GM19035 (cell line): ENCODE data around the gene IL32.

Experiments
- ATAC-seq: cut with Tn5 transposase; IDR thresholded peaks from one replicate; pipeline ENCODE4 v1.9.1; 2021; ENCODE audit not compliant: unreplicated experiment

The IL32 gene

DNA sequence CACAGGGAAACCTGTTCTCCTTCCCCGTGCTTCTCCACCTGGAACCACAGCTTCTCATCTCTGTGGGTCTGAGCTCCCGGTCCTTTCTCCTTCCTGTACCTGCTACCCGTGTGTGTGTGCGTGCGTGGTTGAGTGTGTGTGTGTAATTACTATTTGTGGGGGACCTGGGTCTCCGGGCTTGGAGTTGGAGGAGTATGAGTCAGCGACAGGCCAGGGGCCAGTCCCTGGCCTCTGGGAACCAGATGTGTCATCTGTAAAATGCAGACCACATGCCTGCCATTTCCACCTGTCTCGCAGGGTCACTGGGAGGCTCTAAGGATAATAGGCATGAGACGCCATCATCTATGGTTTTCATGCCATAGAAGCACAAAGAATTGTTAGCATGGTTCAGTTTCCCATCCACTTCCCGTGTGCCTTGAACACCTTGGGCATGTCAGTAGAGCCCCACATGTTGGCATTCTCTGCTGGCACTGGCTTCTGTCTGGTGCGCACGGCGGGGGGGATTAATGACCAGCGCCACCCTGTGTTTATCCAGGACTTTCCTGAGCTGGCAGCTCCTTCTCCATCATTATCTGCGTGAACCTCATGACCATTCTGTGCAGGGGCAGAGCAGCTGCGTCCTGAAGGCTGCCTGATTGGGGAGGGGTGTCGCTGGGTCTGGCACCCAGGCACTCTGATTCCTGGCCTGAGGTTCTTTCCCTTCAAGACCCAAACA, 48.5 kb downstream of the IL32 start:
- no peak for ATAC-seq

- ATAC-seq = no peak
Observed at GRCh38 chr16:3115003-3115402, 49.6 kb downstream of the IL32 start.

GRCh38 chr16:3115561-3115960, 50.1 kb downstream of the IL32 start:
- ATAC-seq = no peak

DNA sequence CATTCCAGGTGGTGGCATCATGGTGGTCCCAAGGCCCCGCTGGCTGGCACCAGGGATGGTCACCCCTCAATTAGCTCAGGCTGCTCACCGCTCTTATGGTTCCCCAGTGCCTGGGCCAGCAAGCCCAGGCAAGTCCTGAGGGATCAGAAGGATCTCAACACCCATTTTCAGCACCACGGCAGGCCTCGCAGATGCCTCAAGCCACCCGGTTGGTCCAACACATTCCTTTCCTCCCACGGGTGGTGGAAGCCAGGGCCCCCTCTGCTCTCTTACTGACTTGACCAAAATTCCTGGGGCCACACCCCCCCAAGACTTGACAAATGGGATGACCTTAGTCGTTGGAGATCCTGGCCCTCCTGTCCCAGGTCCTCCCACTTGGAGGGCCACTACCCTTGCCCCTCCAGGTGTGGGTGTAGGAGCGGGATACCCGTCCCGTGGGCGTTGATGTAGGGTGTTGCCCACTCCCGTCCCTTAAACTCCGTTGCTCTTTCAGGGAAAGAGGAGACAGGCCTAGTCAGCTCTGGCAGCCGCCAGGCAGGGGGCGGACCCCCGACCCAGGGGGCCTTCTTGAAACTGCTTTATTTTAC, 52.9 kb downstream of the IL32 start:
- ATAC-seq = no peak

DNA sequence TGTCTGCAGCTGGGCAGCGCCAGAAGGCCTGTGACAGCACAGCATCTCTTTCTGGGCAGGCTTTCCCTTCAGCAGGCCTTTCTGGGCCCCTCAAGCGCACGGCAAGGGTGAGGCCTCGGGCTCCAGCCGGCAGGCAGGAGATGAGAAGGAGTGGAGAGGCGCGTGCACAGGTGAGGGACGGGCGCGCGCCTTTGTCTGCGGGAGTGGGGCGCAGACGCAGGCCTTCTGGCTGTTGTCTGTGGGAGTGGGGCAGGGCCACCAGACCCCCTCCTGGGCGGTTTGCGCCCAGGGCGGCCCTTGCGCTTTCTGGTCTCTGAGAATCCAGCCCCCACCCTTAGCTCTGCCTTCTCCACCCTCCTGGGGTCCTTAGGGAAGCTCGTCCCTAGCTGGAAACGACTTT, 53.4 kb downstream of the IL32 start:
- ATAC-seq = no peak
